ENCODE measurements around the gene VPS16.

DNA sequence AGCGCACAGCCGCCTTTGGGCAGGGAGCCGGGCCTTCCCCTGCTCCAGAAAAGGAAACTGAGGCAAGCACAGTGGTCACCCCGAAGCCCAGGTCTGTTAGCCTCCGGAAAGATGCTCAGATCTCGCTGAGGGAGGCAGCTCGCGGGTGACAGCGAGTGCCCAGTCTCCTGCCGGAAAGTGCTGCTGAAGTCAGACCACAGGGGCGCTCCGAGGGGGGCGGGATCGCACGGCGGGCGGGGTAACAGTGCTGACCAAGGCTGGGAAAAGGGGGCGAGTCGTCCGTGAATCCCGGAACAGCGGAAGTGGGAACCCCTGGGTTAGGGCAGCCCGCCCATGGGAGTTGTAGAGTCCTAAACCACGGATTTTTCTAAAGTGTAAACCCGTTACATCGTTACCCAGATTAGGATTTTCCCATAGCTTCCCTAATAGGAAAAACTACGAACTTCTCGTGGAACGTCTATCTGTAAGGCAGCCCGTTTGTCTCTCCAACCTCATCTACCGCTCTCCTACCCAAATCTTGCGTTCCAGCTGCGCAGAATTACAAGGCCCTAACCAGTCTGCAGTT lies 504 bp downstream of the VPS16 start:
- no peak for TF ChIP-seq CTCF (IDR thresholded peaks at IDR 0.05)
- no peak for TF ChIP-seq POLR2A (IDR thresholded peaks at IDR 0.05)
